Stimulated activated CD8-positive, alpha-beta memory T cell treated with anti-CD3 and anti-CD28 coated beads, Interleukin-4, amount 100 ng/mL, for 1 hour (primary cell): ENCODE results near the gene MOAP1.
A peak's percentile ranks its signal among the peaks of the same experiment; 100 is the strongest.
"Not testable (repeated sequence)": the region's sequence is repeated elsewhere in the genome, so short reads cannot be mapped to it uniquely, and the experiment has no call there.

Source experiments
- DNase-seq, 2 donors: peaks; one replicate each; pipeline ENCODE4 v3.0.0-alpha.2; 2020; ENCODE audit warnings: low read depth in 2 of 2, low spot score in 1 of 2

Gene MOAP1, protein sequence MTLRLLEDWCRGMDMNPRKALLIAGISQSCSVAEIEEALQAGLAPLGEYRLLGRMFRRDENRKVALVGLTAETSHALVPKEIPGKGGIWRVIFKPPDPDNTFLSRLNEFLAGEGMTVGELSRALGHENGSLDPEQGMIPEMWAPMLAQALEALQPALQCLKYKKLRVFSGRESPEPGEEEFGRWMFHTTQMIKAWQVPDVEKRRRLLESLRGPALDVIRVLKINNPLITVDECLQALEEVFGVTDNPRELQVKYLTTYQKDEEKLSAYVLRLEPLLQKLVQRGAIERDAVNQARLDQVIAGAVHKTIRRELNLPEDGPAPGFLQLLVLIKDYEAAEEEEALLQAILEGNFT

DNA sequence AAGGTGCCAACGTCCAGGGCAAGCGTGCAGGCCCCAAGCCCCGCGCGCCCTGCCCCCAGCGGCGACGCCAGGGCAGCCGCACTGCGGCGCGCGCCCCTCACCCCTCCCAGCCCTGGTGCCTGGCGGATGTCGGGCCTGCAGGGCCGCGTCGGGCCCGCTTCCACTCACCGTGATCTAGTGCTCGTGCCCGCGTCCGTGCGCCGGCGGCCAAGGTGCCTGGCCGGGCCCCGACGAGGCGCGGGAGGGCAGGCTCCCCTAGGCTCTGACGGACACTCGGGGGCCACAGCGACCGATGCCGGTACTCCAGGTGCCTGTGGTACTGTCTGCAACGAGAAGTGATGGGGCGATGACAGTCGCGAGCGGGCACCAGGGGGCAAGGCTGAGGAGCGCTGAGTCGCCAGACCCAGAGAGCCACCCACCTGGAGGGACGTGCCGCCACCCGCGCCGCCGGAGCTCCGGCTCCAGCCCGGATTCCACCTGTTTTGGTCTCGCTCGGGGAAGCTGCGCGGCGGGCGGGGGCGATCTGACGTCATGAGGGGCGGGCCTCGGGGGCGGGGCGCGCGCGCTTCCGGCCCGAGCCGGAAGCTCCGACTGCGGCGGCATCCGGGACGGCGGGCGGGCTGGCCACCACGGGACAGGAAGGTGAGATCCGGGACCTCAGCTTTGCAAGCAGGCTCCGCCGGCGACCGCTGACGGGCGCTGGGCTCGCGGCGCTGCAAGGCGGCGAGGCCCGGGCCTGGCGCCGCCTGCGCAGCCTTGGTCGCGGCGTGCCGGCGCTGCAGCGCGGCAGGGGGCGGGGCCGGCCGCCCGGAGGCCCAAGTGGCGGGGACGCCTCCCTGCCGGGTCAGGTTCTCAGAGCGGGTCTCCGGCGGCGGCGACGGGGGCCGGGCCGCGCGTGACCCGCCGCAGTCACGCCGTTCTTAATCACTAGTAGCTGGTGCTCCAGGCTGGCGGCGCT lies at the start of gene MOAP1, which contains the start of gene LYSET:
Gene MOAP1, minus strand, starts transcription at position 507 of the 958 bp plus-strand sequence. CDS start 655 bp downstream, outside the sequence.
Gene LYSET, plus strand, starts transcription at position 927 of the 958 bp plus-strand sequence. CDS start 89 bp downstream, outside the sequence.
- peak; percentile 76 to 83 for DNase-seq

DNA sequence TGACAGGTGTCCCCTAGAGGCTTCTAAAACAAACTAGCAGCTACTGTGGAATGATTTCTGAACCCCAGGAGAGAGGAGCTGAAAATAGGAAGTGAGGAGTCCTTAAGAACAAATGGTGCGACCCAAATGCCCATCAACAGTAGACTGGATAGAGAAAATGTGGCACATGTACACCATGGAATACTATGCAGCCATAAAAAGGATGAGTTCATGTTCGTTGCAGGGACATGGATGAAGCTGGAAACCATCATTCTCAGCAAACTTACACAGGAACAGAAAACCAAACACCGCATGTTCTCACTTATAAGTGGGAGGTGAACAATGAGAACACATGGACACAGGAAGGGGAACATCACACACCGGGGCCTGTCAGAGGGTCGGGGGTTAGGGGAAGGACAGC lies 48.4 kb upstream of the MOAP1 start:
- not testable (repeated sequence) for DNase-seq

DNA sequence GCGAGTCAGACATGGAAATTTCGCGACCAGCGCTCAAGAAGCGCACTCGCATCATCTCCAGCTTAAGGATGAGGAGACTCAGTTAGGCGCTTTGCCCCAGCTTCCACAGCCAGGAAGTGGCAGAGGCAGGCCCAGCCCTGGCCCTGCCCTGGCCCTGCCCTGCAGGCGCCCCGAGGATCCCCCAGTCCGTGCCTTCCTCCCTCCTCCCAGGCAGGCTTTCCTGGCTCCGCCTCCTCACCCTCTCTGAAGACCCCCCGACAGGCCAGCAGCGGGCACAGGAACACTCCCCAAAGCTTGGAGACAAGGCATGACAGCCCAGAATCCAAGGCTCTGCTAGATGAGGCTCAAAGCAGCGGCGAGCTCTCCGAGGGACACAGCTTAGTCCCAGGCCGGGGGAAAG lies 47.5 kb upstream of the MOAP1 start:
- DNase-seq, result no peak

DNA sequence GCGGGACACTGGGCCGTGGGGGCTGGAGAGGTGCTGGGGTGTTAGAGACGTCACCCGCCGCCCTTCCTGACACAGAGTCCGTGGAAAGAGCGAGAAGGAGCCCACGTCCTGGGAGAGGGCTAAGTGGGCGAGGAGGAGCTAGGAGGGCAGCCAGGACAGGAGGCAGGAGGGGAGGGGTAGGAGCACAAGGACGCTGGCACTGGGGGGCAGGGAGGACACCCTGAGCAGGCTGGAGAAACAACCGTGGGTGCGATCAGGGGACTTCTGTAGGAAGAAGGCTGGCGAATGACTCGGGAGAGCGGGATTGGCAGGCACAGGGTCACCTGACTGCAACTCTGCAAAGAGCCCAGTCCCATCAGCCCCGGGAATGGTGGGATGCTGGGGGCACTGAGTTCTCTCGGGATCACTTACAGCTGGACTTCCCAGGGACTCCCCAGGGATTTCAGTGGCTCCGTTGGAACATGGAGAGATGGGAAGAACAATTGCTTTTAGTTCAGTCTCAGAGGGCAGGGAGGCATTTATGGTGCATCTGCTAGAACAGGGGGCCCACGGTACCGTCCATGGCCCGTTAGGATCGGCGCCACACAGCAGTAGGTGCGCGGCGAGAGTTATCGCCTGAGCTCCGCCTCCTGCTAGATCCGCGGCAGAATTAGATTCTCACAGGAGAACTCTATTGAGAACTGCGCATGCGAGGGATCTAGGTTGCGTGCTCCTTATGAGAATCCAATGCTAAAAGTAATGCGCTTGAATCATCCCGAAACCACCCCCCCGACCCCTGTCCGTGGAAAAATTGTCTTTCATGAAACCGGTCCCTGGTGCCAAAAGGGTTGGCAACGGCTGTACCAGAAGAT lies 46.7 kb upstream of the MOAP1 start:
- DNase-seq, result no peak

DNA sequence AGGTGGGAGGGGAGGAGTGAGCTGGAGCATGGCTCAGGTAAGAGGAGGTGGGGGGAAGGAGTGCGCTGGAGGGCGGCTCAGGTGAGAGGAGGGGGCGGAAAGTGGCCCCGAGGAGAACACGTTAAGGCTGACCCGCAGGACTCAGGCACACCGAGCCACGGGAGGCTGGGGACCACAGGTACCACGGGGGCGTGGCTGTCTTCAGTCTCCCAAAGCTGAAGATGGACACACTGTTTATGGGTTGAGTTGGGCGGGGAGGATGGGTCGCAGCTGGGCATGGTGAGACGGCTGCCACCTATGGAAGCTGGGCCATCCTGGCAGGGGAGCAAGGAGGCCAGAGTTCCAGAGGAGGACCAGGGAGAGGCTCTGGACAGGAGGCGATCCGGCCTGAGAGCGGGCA lies 45.8 kb upstream of the MOAP1 start:
- DNase-seq, result no peak

DNA sequence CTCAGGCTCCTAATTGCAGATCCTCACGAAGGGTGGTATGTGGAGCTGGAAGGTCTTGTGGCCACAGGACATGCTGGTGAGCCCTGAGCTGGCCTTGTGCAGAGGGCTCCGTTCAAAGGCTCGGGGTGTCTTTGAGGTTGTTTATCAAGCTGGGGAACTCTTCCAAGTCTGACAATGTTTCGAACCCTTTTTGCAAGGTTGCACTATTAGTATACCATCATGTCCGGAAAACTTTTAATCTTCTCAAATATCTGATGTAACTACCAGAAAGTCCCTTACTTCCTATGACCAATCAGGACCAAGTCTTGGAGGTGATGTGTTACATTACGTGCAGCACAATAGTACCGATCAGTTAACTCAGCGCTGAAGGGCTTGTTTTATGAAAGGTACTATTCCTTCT lies 43.9 kb upstream of the MOAP1 start:
- no peak for DNase-seq

DNA sequence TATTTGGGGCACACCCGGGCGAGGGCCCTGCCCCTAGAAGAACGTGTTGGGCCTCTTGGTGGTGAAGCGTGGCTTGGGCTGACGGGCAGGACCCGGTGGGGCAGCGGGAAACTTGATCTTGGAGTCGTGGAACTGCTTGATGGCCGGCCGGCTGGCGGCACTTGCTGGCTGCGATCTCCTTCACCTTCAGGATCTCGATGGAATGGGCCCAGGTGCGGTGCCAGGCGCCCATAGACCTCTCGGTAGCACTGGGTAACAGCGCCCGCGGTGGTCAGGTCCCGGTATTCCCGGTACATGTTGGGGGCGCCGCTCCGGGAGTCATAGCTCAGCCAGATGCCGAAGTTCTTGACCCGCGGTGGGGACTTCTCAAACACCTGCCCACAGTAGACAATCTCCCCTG lies 38.9 kb upstream of the MOAP1 start:
- DNase-seq, result no peak

DNA sequence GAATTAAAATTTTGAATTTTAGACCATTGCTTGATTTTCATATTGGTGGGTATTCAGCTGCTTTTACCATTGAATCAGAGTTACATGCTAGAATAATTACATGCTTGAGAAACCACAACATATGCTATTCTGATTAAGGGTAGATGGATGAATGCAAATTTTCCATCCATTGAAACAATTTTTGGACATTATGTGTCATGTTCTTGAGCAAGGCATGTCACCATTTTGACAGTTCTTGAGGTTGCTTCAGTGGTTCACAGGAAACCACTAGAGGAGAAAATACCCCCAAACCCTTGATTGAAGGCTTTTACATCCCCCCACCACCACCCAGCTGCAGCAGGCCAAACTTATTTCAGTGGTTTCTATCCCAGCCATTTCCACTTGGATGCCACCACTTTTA lies 35.8 kb upstream of the MOAP1 start:
- DNase-seq, result no peak

DNA sequence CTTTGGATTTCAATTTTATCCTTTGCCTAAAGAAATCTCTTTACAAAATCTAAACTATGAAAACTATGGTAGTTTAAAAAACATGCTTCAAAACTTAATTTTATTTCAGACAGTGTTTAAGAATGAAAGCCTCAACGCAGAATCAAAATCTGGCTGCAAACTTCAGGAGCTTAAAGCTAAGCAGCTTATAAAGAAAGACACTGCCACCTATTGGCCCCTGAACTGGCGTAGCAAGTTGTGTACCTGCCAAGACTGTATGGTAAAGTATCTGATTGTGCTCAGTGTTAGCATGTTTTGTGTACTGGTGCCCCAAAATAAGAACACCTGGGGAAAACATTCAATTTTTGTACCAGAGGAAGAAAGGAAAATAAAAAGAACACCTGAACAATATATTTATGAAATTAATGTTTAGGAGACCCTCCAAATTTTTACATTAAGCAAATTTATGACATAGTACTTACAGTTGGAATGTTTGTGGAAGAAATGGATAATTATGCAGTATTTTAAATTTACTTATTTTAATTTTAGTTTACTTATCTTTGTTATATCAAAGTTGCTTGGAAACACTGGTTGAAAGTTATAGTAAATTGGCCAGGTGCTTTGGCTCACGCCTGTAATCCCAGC lies 34.5 kb upstream of the MOAP1 start:
- DNase-seq, result peak in 1 of 2 donors; percentile 13

DNA sequence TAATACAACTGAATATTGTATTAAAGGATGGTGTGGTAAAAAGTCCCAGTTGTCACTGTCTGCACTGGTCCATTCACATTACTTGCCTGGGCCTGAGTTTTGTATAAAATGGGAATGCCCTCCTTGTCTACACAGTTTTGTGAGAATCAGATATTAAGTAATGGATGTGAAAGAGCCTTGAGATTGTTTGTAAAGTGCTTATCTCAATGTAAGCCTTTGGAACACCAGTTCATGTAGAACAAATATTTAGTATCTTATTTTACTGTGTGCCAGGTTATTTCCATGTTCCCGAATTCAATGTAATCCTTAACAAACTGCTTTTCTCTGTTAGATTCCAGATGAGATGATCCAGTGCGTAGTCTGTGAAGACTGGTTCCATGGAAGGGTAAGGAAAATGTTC lies 29.9 kb upstream of the MOAP1 start:
- DNase-seq, result no peak

DNA sequence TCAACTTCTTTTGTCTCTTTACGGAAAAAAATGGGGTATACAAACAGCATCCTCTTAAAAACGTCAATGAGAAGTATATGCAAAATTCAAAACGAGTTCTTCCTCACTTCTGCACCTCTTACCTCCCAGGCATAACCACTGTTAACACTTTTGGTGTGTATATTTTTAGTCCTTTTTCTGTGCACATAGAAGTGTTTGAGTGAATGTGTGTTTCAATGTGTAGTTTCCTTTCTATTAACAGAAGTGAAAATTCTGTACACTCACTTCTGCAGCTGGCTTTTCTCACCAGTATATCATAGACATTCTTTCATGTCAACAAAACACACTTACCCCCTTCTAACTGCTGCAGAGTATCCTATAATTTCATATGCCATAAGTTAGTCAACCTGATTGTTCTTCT lies 27.7 kb upstream of the MOAP1 start:
- DNase-seq, result no peak

DNA sequence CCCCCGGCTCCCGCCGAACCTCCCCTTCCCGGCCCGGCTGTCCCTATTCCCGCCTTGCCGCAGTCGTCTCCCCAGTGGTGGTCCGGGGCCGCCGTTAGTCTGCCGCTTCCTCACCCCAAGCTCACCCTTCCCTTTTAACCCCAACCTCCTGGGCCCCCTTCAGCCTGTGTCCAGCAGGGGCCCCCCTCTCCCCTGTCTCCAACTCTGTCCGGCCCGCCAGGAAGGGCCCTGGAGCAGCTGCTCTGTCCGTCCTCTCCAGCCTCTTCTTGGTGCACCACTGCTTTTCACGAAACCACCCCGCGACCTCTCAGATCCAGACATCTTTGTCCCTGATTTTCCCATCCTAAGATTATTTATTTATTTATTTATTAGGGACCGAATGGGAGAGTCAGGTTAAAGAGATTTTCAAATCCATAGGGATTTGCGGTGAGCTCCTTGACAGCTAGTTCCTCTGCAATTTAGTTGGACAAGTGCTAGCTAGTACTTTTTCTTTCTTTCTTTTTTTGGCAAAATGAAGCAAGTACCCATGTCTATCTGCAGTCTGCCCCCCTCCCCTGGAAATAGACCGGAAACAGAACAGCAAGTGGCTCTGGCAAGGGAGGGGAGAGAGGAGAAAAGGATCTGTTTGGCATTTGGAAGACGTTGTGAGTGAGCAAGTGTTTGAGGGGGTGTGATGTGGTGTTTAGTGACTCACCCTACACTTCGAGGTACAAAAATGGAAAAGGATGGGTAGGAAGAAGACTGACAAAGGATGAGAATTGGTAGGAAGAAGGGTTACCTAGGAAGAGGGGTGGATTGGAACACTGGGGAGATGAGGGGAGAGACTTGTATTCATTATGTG lies 23.0 kb upstream of the MOAP1 start:
- DNase-seq, result no peak

DNA sequence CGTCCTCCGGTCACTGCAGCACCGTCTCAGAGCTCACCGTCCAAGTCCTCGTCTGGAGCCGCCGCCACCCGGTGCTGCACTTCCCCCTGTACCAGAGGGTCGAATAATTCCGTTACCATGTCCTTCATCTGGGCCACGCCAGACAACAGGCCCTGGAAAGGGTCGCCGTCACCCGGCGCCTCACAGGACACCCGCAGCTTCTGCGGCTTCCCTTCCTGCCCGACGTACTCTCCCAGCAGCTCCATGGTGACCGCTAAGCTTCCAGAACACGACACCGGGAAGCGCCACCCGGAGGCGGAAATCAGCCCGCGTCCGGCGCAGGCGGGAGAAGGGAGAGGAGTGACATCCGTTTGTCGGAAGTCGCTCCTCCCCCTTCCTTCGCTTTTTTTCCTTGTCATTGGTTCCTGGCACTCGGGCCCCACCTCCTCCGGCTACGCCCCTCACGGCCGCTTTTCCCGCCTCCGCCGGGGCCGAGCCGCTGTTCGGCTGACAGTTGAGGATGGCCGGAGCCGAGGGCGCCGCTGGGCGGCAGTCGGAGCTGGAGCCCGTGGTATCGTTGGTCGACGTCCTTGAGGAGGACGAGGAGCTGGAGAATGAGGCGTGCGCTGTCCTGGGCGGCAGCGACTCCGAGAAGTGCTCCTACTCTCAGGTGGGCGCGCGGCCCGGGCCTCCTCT lies 22.2 kb upstream of the MOAP1 start, which contains the start of the genes GON7 and UBR7:
Gene GON7, minus strand, starts transcription at position 273 of the 675 bp plus-strand sequence. Its CDS starts 28 bp downstream, at position 245.
Gene UBR7, plus strand, starts transcription at position 464 of the 675 bp plus-strand sequence. Its CDS starts 36 bp downstream, at position 500.
- peak; percentile 53 to 70 for DNase-seq

DNA sequence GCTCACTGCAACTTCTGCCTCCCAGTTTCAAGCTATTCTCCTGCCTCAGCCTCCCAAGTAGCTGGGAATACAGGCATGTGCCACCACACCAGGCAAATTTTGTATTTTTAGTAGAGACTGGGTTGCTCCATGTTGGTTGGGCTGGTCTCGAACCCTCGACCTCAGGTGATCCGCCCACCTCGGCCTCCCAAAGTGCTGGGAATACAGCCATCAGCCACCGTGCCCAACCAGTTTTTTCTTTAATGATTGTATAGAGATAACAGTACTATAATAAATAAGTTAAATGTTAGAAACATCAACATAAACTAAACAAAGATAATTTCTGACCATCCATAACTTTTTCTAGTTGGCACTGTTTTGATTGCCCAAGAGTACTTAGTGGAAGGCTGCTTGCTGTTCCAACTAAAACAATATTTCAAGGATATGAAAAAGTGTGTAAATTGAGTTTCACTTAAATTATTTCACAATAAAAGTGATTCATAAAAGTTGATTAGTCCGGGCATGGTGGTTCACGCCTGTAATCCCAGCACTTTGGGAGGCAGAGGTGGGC lies 16.5 kb upstream of the MOAP1 start:
- DNase-seq, result no peak

DNA sequence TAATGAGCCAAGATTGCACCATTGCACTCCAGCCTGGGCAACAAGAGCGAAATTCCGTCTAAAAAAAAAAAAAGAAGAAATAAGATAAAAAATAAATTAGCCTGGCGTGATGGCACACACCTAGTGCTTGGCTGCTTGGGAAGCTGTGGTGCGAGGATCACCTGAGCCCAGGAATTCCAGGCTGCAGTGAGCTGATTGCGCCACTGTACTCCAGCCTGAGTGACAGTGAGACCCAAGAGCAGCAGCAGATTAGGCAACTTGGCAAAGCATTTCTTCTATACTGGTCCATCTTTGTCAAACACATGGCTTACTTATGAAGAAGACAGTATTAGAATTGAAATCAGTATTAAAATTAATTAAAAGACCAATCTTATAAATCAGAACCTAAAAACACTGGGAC lies 15.9 kb upstream of the MOAP1 start:
- DNase-seq, result no peak

DNA sequence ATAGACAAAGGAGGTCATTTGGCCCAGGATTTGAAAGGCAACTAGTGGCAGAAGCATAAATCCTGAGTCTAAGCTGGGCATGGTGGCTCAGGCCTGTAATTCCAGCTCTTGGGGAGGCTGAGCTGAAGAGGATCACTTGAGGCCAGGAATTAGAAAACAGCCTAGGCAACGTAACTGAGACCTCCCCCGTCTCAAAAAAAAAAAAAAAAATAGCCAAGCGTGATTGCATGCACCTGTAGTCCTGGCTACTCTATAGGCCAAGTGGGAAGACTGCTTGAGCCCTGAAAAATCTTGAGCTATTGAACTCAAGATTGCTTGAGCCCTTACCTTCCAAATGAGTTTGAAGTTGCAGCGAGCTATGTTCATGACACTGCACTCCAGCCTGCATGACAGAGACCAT lies 14.3 kb upstream of the MOAP1 start:
- no peak for DNase-seq

DNA sequence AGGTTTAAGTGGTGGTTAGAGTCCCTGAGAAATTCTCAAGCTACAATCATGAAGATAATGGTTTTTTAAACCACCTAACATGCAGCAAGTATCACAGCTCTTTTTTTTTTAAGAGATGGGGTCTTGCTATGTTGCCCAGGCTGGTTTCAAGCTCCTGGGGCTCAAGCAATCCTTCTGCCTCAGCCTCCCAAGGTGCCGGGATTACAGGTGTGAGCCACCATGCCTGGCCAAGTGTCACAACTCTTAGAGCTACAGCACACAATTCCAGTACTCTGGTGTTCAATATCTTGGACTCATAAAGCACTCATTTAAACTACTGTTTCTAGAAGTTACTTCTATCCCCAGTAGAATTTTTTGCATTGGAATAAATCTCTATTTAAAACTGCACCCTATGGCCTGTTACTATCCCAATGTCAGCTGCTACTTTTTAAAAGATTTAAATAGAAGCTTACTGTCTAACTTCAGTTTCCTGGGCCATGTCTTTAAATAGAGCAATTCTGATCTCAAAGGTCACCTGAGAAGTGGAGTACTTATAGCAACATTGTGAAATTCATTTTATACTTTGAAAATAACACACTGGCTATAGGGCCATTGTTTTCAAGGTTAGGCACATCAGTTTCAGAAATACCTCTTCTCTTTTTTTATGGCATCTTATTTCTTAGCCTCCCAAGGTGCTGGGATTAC lies 10.8 kb upstream of the MOAP1 start:
- DNase-seq, result no peak

DNA sequence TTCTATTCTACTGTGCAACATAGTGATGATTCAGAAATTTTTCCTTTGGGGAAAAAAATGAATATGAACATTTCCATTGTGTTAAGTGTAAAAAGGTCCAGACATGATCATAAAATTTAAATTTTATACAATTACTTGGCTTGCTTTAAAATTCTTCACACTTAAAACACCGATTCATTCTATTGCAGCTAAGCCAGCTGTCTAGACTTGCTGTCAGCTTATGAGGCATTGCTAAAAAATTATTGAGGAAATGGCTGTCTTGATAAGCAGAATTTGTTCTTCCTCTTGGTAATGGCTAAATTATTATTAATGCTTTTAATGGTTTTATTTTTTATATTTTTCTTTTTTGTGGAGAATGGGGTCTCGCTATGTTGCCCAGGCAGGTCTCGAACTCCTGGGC lies 2.3 kb upstream of the MOAP1 start:
- DNase-seq, result no peak
